Measurements from ENCODE around the gene TRAF3IP3.
A peak's percentile ranks its signal among the peaks of the same experiment; 100 is the strongest.

Gene TRAF3IP3

GRCh38 chr1:209772126-209772525 is 16.3 kb downstream of the TRAF3IP3 start:
- no peak overlapping the region for H3K4me3 ChIP-seq (ENCODE audit: low read depth in 1 of 5, low read length in 5 of 5)
- no peaks in the 10 kb centered on the region for H3K9me3 ChIP-seq (ENCODE audit: control insufficient read depth in 5 of 5, low read length in 5 of 5)
- H3K27ac ChIP-seq (ENCODE audit: low read depth, low read length) = no peak overlapping the region
- H3K27me3 ChIP-seq (ENCODE audit: control insufficient read depth in 5 of 5, insufficient read depth in 4 of 5, low read length in 5 of 5) = no peaks in the 10 kb centered on the region
- peaks cover 9 to 48% (median 25%) of the 10 kb centered on the region in 5 donors for H3K4me1 ChIP-seq (ENCODE audit: control insufficient read depth in 5 of 5, insufficient read depth in 5 of 5, low read length in 5 of 5)
- no peaks in the 10 kb centered on the region for H3K36me3 ChIP-seq (ENCODE audit: control insufficient read depth in 5 of 5, insufficient read depth in 5 of 5, low read length in 5 of 5)
- H3K9ac ChIP-seq (ENCODE audit: low read length in 5 of 5) = no peak overlapping the region

DNA sequence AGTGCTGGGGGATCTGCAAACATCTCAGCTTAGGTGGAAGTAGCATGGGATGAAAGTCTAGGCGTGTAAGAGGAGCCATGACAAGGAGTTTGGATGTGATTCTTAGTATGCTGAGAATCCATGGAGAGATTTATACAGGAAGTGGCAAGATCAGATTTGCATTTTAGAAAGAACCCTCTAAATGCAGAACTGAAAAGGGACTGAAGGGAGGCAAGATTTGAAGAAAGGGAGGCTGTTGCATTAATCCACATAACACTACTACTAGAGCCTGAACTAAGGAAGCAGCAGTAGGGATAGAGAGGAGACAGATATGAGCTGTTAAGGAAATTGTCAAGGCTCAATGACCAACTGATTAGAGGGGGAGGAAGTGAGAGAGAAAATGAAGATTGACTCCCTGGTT is 18.7 kb downstream of the TRAF3IP3 start:
- Histone ChIP-seq H3K9me3 (ENCODE audit: control insufficient read depth in 5 of 5, low read length in 5 of 5) (no peaks in the 10 kb centered on the region), H3K36me3 (ENCODE audit: control insufficient read depth in 5 of 5, insufficient read depth in 5 of 5, low read length in 5 of 5) (peaks cover 0 to 3% (median 0%) of the 10 kb centered on the region in 5 donors), H3K9ac (ENCODE audit: low read length in 5 of 5) (no peak overlapping the region), H3K27ac (ENCODE audit: low read depth, low read length) (no peak overlapping the region), H3K4me1 (ENCODE audit: control insufficient read depth in 5 of 5, insufficient read depth in 5 of 5, low read length in 5 of 5) (peaks cover 2 to 31% (median 12%) of the 10 kb centered on the region in 5 donors), H3K4me3 (ENCODE audit: low read depth in 1 of 5, low read length in 5 of 5) (no peak overlapping the region), H3K27me3 (ENCODE audit: control insufficient read depth in 5 of 5, insufficient read depth in 4 of 5, low read length in 5 of 5) (no peaks in the 10 kb centered on the region)

DNA sequence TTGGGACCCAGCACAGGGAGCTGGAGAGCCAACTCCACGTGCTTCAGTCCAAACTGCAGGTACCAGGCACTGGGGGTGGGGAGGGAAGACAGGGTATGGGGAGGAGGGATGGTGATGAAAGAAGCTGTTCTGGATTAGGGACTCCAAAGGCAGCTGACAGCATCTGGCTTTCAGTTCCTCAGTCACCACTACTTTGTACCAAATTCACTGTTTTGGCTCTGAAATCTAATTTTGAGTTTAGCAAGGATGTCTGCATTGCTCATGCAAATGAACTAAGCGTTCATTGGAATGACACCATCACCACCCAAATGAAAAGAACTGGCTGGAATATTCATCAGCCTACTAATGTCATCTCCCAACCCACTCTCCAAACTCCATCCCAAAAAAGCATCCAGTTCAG is 19.8 kb downstream of the TRAF3IP3 start:
- Histone ChIP-seq H3K9ac (ENCODE audit: low read length in 5 of 5) (no peak overlapping the region), H3K9me3 (ENCODE audit: control insufficient read depth in 5 of 5, low read length in 5 of 5) (no peaks in the 10 kb centered on the region), H3K27me3 (ENCODE audit: control insufficient read depth in 5 of 5, insufficient read depth in 4 of 5, low read length in 5 of 5) (no peaks in the 10 kb centered on the region), H3K4me1 (ENCODE audit: control insufficient read depth in 5 of 5, insufficient read depth in 5 of 5, low read length in 5 of 5) (peaks cover 0 to 20% (median 2%) of the 10 kb centered on the region in 5 donors), H3K27ac (ENCODE audit: low read depth, low read length) (no peak overlapping the region), H3K4me3 (ENCODE audit: low read depth in 1 of 5, low read length in 5 of 5) (no peak overlapping the region), H3K36me3 (ENCODE audit: control insufficient read depth in 5 of 5, insufficient read depth in 5 of 5, low read length in 5 of 5) (peaks cover 0 to 3% (median 0%) of the 10 kb centered on the region in 5 donors)

- H3K9me3 ChIP-seq (ENCODE audit: control insufficient read depth in 5 of 5, low read length in 5 of 5) = no peaks in the 10 kb centered on the region
- peaks cover 0 to 7% (median 0%) of the 10 kb centered on the region in 5 donors for H3K36me3 ChIP-seq (ENCODE audit: control insufficient read depth in 5 of 5, insufficient read depth in 5 of 5, low read length in 5 of 5)
- H3K4me1 ChIP-seq (ENCODE audit: control insufficient read depth in 5 of 5, insufficient read depth in 5 of 5, low read length in 5 of 5) = peaks cover 0 to 11% (median 0%) of the 10 kb centered on the region in 5 donors
- no peak overlapping the region for H3K4me3 ChIP-seq (ENCODE audit: low read depth in 1 of 5, low read length in 5 of 5)
- no peak overlapping the region for H3K27ac ChIP-seq (ENCODE audit: low read depth, low read length)
- H3K27me3 ChIP-seq (ENCODE audit: control insufficient read depth in 5 of 5, insufficient read depth in 4 of 5, low read length in 5 of 5) = no peaks in the 10 kb centered on the region
- no peak overlapping the region for H3K9ac ChIP-seq (ENCODE audit: low read length in 5 of 5)
These were observed 21.7 kb downstream of the TRAF3IP3 start for GRCh38 chr1:209777587-209777986.

GRCh38 chr1:209778102-209778501 is 22.2 kb downstream of the TRAF3IP3 start:
- peaks cover 0 to 12% (median under 1%) of the 10 kb centered on the region in 5 donors for H3K4me1 ChIP-seq (ENCODE audit: control insufficient read depth in 5 of 5, insufficient read depth in 5 of 5, low read length in 5 of 5)
- no peaks in the 10 kb centered on the region for H3K9me3 ChIP-seq (ENCODE audit: control insufficient read depth in 5 of 5, low read length in 5 of 5)
- no peak overlapping the region for H3K4me3 ChIP-seq (ENCODE audit: low read depth in 1 of 5, low read length in 5 of 5)
- H3K27ac ChIP-seq (ENCODE audit: low read depth, low read length) = no peak overlapping the region
- H3K9ac ChIP-seq (ENCODE audit: low read length in 5 of 5) = no peak overlapping the region
- no peaks in the 10 kb centered on the region for H3K27me3 ChIP-seq (ENCODE audit: control insufficient read depth in 5 of 5, insufficient read depth in 4 of 5, low read length in 5 of 5)
- peaks cover 0 to 8% (median 0%) of the 10 kb centered on the region in 5 donors for H3K36me3 ChIP-seq (ENCODE audit: control insufficient read depth in 5 of 5, insufficient read depth in 5 of 5, low read length in 5 of 5)

DNA sequence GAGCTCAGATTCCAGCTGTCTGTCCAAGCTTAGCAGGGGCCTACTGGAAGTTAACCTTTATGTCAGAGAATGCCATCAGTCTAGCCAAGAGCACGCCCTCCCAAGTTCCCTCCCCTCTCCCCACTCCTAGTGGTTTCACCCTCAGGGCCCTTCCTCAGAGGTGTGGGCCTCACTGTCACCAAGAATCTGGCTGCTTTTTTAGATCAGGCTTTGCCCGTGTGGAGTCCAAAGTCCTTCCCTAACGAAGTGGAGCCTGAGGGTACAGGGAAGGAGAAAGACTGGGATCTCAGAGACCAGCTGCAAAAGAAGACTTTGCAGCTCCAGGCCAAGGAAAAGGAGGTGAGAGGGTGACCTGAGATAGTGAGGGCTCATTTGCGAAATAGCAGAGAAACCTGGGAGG is 24.4 kb downstream of the TRAF3IP3 start:
- H3K9ac ChIP-seq (ENCODE audit: low read length in 5 of 5) = no peak overlapping the region
- no peaks in the 10 kb centered on the region for H3K27me3 ChIP-seq (ENCODE audit: control insufficient read depth in 5 of 5, insufficient read depth in 4 of 5, low read length in 5 of 5)
- H3K4me1 ChIP-seq (ENCODE audit: control insufficient read depth in 5 of 5, insufficient read depth in 5 of 5, low read length in 5 of 5) = peaks cover 0 to 23% (median 16%) of the 10 kb centered on the region in 5 donors
- H3K4me3 ChIP-seq (ENCODE audit: low read depth in 1 of 5, low read length in 5 of 5) = no peak overlapping the region
- no peak overlapping the region for H3K27ac ChIP-seq (ENCODE audit: low read depth, low read length)
- H3K36me3 ChIP-seq (ENCODE audit: control insufficient read depth in 5 of 5, insufficient read depth in 5 of 5, low read length in 5 of 5) = peaks cover 0 to 8% (median 0%) of the 10 kb centered on the region in 5 donors
- H3K9me3 ChIP-seq (ENCODE audit: control insufficient read depth in 5 of 5, low read length in 5 of 5) = no peaks in the 10 kb centered on the region

DNA sequence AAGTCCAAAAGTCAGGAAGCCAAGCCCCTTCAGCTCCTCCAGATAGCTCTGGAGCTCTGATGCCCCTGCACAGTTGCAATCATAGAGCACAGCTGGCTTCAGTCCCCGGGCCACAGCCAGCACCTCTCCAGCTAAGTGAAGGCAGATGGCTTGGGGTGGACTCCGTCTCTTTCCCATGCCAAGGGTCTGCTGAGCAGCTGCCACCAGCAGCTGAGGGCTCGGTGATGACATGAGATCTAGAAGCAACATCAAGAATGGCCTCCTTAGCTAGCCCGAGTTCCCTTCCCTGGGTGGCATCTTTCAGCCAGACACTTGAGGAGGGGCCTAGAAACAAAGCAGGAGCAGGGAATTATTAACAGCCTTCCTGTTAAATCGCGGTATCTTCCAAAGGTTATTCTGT is 27.5 kb downstream of the TRAF3IP3 start:
- Histone ChIP-seq H3K9me3 (ENCODE audit: control insufficient read depth in 5 of 5, low read length in 5 of 5) (no peaks in the 10 kb centered on the region), H3K27ac (ENCODE audit: low read depth, low read length) (no peak overlapping the region), H3K36me3 (ENCODE audit: control insufficient read depth in 5 of 5, insufficient read depth in 5 of 5, low read length in 5 of 5) (peaks cover 0 to 8% (median 0%) of the 10 kb centered on the region in 5 donors), H3K9ac (ENCODE audit: low read length in 5 of 5) (peak overlapping the region in 3 of 5 donors; percentile 80 to 87 (median 83)), H3K4me3 (ENCODE audit: low read depth in 1 of 5, low read length in 5 of 5) (peak overlapping the region; percentile 78 to 91 (median 86)), H3K27me3 (ENCODE audit: control insufficient read depth in 5 of 5, insufficient read depth in 4 of 5, low read length in 5 of 5) (no peaks in the 10 kb centered on the region), H3K4me1 (ENCODE audit: control insufficient read depth in 5 of 5, insufficient read depth in 5 of 5, low read length in 5 of 5) (peaks cover 0 to 29% (median 19%) of the 10 kb centered on the region in 5 donors)

GRCh38 chr1:209784265-209785169 is 28.7 kb downstream of the TRAF3IP3 start, which contains the start of gene C1orf74:
Gene C1orf74, minus strand, starts transcription at chr1:209784559. Its CDS starts 925 bp downstream, at chr1:209783634.
- Histone ChIP-seq H3K27me3 (ENCODE audit: control insufficient read depth in 5 of 5, insufficient read depth in 4 of 5, low read length in 5 of 5) (peaks cover 0 to 2% (median 0%) of the 10 kb centered on the region in 5 donors), H3K4me1 (ENCODE audit: control insufficient read depth in 5 of 5, insufficient read depth in 5 of 5, low read length in 5 of 5) (peaks cover 0 to 29% (median 19%) of the 10 kb centered on the region in 5 donors), H3K27ac (ENCODE audit: low read depth, low read length) (peak within 1 kb of the TSS; percentile 84)

DNA sequence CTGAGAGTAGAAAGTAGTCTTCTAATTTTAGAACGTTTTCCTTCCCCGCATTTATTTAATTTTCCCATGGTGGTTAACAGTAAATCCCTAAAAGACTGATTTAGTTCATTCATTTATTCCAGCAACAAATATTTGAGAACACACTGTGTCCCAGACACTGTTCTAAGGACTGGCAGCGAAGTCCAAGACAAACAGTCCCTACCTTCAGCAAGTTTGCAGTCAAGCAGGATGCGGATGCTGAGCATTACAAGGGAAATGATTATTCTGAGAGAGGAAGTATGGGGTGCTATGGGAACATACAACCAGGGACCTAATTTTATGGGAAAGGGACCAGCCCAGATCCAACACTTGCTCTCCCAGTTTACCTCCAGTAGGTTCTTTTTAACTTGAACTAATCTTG is 29.7 kb downstream of the TRAF3IP3 start:
- no peaks in the 10 kb centered on the region for H3K9me3 ChIP-seq (ENCODE audit: control insufficient read depth in 5 of 5, low read length in 5 of 5)
- H3K27ac ChIP-seq (ENCODE audit: low read depth, low read length) = no peak overlapping the region
- peaks cover 0 to 29% (median 19%) of the 10 kb centered on the region in 5 donors for H3K4me1 ChIP-seq (ENCODE audit: control insufficient read depth in 5 of 5, insufficient read depth in 5 of 5, low read length in 5 of 5)
- peaks cover 0 to 8% (median 0%) of the 10 kb centered on the region in 5 donors for H3K36me3 ChIP-seq (ENCODE audit: control insufficient read depth in 5 of 5, insufficient read depth in 5 of 5, low read length in 5 of 5)
- H3K4me3 ChIP-seq (ENCODE audit: low read depth in 1 of 5, low read length in 5 of 5) = no peak overlapping the region
- H3K27me3 ChIP-seq (ENCODE audit: control insufficient read depth in 5 of 5, insufficient read depth in 4 of 5, low read length in 5 of 5) = peaks cover 2 to 5% (median 4%) of the 10 kb centered on the region in 5 donors
- H3K9ac ChIP-seq (ENCODE audit: low read length in 5 of 5) = no peak overlapping the region

More at GRCh38 chr1:209784265-209785169, 28.7 kb downstream of the TRAF3IP3 start, which contains the start of gene C1orf74:
- Histone ChIP-seq H3K36me3 (ENCODE audit: control insufficient read depth in 5 of 5, insufficient read depth in 5 of 5, low read length in 5 of 5) (peaks cover 0 to 8% (median 0%) of the 10 kb centered on the region in 5 donors), H3K9ac (ENCODE audit: low read length in 5 of 5) (peak within 1 kb of the TSS; percentile 71 to 87 (median 83)), H3K9me3 (ENCODE audit: control insufficient read depth in 5 of 5, low read length in 5 of 5) (no peaks in the 10 kb centered on the region), H3K4me3 (ENCODE audit: low read depth in 1 of 5, low read length in 5 of 5) (peak within 1 kb of the TSS; percentile 78 to 91 (median 86))

GRCh38 chr1:209786146-209786545 is 30.3 kb downstream of the TRAF3IP3 start:
- Histone ChIP-seq H3K36me3 (ENCODE audit: control insufficient read depth in 5 of 5, insufficient read depth in 5 of 5, low read length in 5 of 5) (peaks cover 0 to 6% (median 0%) of the 10 kb centered on the region in 5 donors), H3K4me1 (ENCODE audit: control insufficient read depth in 5 of 5, insufficient read depth in 5 of 5, low read length in 5 of 5) (peaks cover 0 to 29% (median 19%) of the 10 kb centered on the region in 5 donors), H3K9me3 (ENCODE audit: control insufficient read depth in 5 of 5, low read length in 5 of 5) (no peaks in the 10 kb centered on the region), H3K27ac (ENCODE audit: low read depth, low read length) (no peak overlapping the region), H3K27me3 (ENCODE audit: control insufficient read depth in 5 of 5, insufficient read depth in 4 of 5, low read length in 5 of 5) (peaks cover 3 to 9% (median 5%) of the 10 kb centered on the region in 5 donors), H3K9ac (ENCODE audit: low read length in 5 of 5) (no peak overlapping the region), H3K4me3 (ENCODE audit: low read depth in 1 of 5, low read length in 5 of 5) (no peak overlapping the region)

Data from subcutaneous abdominal adipose tissue (tissue), 5 donors.